Muscle layer of duodenum (tissue), 2 donors: Measurements from ENCODE around the gene PRICKLE2.

Experiments
- H3K27ac ChIP-seq: one replicate; pipeline ENCODE4 v1.7.0; 2013; ENCODE audit warnings: mild to moderate bottlenecking, low read length
- H3K27me3 ChIP-seq: one replicate; pipeline ENCODE4 v1.7.0; 2013; ENCODE audit warnings: low read depth, mild to moderate bottlenecking, control low read depth, low read length
- H3K36me3 ChIP-seq, 2 donors: one replicate each; pipeline ENCODE4 v1.7.0; 2013; ENCODE audit warnings: low read length in 2 of 2, control low read depth in 1 of 2, mild to moderate bottlenecking in 1 of 2; ENCODE audit not compliant: insufficient read depth in 2 of 2, control insufficient read depth in 1 of 2
- H3K4me1 ChIP-seq, 2 donors: one replicate each; pipeline ENCODE4 v1.7.0; 2013; ENCODE audit warnings: low read length in 2 of 2, mild to moderate bottlenecking in 2 of 2, control low read depth in 1 of 2, moderate library complexity in 1 of 2; ENCODE audit not compliant: insufficient read depth in 2 of 2, control insufficient read depth in 1 of 2
- H3K4me3 ChIP-seq, 2 donors: one replicate each; pipeline ENCODE4 v1.7.0; 2013; ENCODE audit warnings: low read length in 2 of 2, low read depth in 1 of 2, mild to moderate bottlenecking in 1 of 2
- H3K9me3 ChIP-seq, 2 donors: one replicate each; pipeline ENCODE4 v1.7.0; 2013; ENCODE audit warnings: low read length in 2 of 2, control low read depth in 1 of 2, mild to moderate bottlenecking in 1 of 2; ENCODE audit not compliant: control insufficient read depth in 1 of 2
- donor health status: healthy.

Gene PRICKLE2

GRCh38 chr3:64203216-64203615 lies 22.1 kb downstream of the PRICKLE2 start:
- peaks cover 0 to 3% of the 10 kb centered on the region in 2 donors for H3K36me3 ChIP-seq
- H3K27me3 ChIP-seq: no peaks in the 10 kb centered on the region
- H3K4me3 ChIP-seq: no peak overlapping the region
- no peaks in the 10 kb centered on the region for H3K9me3 ChIP-seq
- peaks cover 3 to 48% of the 10 kb centered on the region in 2 donors for H3K4me1 ChIP-seq
- no peak overlapping the region for H3K27ac ChIP-seq

GRCh38 chr3:64199932-64200331 lies 25.3 kb downstream of the PRICKLE2 start:
- Histone ChIP-seq H3K27me3 (no peaks in the 10 kb centered on the region), H3K27ac (no peak overlapping the region), H3K4me3 (no peak overlapping the region), H3K4me1 (peaks cover 0 to 25% of the 10 kb centered on the region in 2 donors), H3K9me3 (no peaks in the 10 kb centered on the region), H3K36me3 (peaks cover 3 to 7% of the 10 kb centered on the region in 2 donors)

- Histone ChIP-seq H3K4me1 (peaks cover 0 to 23% of the 10 kb centered on the region in 2 donors), H3K36me3 (peaks cover 3 to 7% of the 10 kb centered on the region in 2 donors), H3K4me3 (no peak overlapping the region), H3K9me3 (no peaks in the 10 kb centered on the region), H3K27me3 (no peaks in the 10 kb centered on the region), H3K27ac (no peak overlapping the region)
Observed at GRCh38 chr3:64196236-64196929, 28.9 kb downstream of the PRICKLE2 start.

DNA sequence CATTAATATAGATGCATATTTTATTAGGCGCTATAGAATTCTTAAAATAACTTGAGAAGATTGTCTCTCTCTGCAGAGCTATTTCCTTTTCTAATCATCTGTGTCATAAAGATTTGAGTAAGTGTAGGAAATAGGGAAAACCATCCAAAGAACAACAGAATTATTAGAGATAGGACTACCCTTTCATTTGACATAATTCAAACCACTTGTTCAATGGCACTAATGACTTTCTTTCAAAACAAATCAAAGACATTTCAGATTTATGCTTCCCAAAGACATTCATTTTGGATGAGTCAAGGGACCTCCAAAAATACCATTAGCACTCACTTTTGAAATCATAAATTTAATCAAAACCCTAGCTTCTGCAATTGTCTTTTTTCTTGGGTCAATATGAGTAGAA lies 29.5 kb downstream of the PRICKLE2 start:
- Histone ChIP-seq H3K4me1 (peaks cover 0 to 24% of the 10 kb centered on the region in 2 donors), H3K4me3 (no peak overlapping the region), H3K9me3 (no peaks in the 10 kb centered on the region), H3K36me3 (peaks cover 3 to 7% of the 10 kb centered on the region in 2 donors), H3K27me3 (no peaks in the 10 kb centered on the region), H3K27ac (no peak overlapping the region)

- Histone ChIP-seq H3K36me3 (no peaks in the 10 kb centered on the region), H3K9me3 (no peaks in the 10 kb centered on the region), H3K4me3 (no peak overlapping the region), H3K27me3 (no peaks in the 10 kb centered on the region), H3K27ac (no peak overlapping the region), H3K4me1 (peaks cover 0 to 49% of the 10 kb centered on the region in 2 donors)
Observed at GRCh38 chr3:64191822-64192221, 33.4 kb downstream of the PRICKLE2 start.

GRCh38 chr3:64190517-64191515 lies 34.5 kb downstream of the PRICKLE2 start:
- H3K9me3 ChIP-seq: no peaks in the 10 kb centered on the region
- H3K27ac ChIP-seq: peak overlapping the region; percentile 52
- H3K27me3 ChIP-seq: no peaks in the 10 kb centered on the region
- no peaks in the 10 kb centered on the region for H3K36me3 ChIP-seq
- no peak overlapping the region for H3K4me3 ChIP-seq
- peaks cover 0 to 55% of the 10 kb centered on the region in 2 donors for H3K4me1 ChIP-seq

GRCh38 chr3:64188810-64189560 lies 36.3 kb downstream of the PRICKLE2 start:
- Histone ChIP-seq H3K36me3 (no peaks in the 10 kb centered on the region), H3K27ac (peak overlapping the region; percentile 85), H3K27me3 (no peaks in the 10 kb centered on the region), H3K4me3 (no peak overlapping the region), H3K9me3 (no peaks in the 10 kb centered on the region), H3K4me1 (peaks cover 0 to 67% of the 10 kb centered on the region in 2 donors)

DNA sequence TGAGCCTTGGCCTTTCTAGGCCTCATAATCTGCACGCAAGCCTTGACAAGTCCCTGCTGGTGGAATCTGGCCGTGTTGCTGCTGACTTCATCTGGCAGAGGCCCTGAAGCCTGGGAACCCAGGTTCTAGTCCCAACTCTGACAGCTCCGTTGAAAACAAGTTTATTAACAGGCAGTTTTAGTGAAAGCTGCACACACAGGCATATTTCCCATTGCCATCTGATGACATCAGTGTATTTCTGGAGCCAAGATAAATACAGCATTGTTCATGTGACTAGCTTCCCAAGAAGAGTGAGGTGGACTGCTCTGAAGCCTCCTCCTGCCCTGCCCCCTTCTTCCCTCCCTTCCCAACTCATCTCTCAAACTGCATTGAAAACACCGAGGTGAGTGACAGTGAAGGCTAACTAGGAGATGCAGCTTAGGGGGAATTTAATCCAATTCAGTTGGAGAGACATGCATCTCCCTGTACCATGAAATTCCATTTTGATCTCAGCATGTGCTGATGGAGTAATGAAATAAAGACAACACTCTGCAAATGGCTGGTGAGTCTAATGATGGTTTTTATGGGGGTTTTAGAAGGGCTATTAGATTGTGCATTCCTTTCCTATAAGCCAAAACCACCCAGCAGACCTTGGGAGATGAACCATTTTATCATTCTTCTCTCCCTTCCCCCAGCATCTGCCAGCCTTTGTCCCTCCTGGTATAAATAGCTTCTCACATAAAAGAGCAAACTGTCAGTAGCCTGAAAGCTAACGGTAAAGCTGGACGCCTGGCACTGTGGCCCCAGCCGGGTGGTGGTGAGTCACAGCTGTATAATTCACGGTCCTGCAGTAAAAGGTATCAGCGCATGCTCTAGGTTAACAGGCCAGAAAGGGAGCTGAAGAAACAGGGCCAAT lies 38.0 kb downstream of the PRICKLE2 start:
- peak overlapping the region; percentile 85 for H3K27ac ChIP-seq
- peak overlapping the region in 1 of 2 donors; percentile 39 for H3K4me3 ChIP-seq
- no peaks in the 10 kb centered on the region for H3K27me3 ChIP-seq
- no peaks in the 10 kb centered on the region for H3K9me3 ChIP-seq
- no peaks in the 10 kb centered on the region for H3K36me3 ChIP-seq
- peaks cover 0 to 67% of the 10 kb centered on the region in 2 donors for H3K4me1 ChIP-seq

GRCh38 chr3:64186667-64187064 lies 38.6 kb downstream of the PRICKLE2 start:
- H3K27me3 ChIP-seq: no peaks in the 10 kb centered on the region
- H3K36me3 ChIP-seq: no peaks in the 10 kb centered on the region
- H3K27ac ChIP-seq: peak overlapping the region; percentile 74
- H3K9me3 ChIP-seq: no peaks in the 10 kb centered on the region
- peaks cover 0 to 62% of the 10 kb centered on the region in 2 donors for H3K4me1 ChIP-seq
- H3K4me3 ChIP-seq: peak overlapping the region in 1 of 2 donors; percentile 39

DNA sequence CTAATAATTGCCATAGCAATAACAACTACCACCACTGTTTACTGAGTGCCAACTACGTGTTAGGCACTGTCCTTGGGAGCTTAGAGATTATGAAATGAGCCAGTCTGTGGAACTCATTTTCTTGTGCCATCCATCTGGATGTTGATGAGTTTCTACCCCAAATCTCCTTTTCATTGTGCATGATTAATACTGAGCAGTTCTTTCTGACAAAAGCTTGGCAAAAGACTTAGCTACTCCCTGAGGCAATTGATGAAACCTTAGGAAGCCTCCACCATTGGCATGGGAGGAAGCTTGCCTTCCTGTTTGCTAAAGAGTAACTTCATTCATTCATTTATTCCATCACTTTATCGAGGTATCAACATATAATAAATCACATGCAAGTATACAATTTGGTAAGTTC lies 39.8 kb downstream of the PRICKLE2 start:
- Histone ChIP-seq H3K9me3 (no peaks in the 10 kb centered on the region), H3K27ac (no peak overlapping the region), H3K36me3 (no peaks in the 10 kb centered on the region), H3K4me1 (peaks cover 0 to 57% of the 10 kb centered on the region in 2 donors), H3K4me3 (no peak overlapping the region), H3K27me3 (no peaks in the 10 kb centered on the region)
